Left kidney (tissue), 2 donors: ENCODE results near the gene MMAB. TPM values are rescaled to one million over a fixed set of nuclear protein-coding genes. Genes with fewer than 3 reads are reported as not detected.
A peak's percentile ranks its signal among the peaks of the same experiment; 100 is the strongest.
"Not testable (repeated sequence)": the region's sequence is repeated elsewhere in the genome, so short reads cannot be mapped to it uniquely, and the experiment has no call there.

ENCODE experiments used
- DNase-seq: peaks from one replicate; pipeline ENCODE4 v3.0.0-alpha.2; 2013
- polyA plus RNA-seq: library from polyadenylated mRNA; unstranded; fragments of 120-200 nt; gene quantifications from one replicate; pipeline ENCODE4 v1.2.1, GENCODE V29; 2013; ENCODE audit not compliant: insufficient read length

MMAB gene
- polyA plus RNA-seq, 1 donor = 35.2 TPM

DNA sequence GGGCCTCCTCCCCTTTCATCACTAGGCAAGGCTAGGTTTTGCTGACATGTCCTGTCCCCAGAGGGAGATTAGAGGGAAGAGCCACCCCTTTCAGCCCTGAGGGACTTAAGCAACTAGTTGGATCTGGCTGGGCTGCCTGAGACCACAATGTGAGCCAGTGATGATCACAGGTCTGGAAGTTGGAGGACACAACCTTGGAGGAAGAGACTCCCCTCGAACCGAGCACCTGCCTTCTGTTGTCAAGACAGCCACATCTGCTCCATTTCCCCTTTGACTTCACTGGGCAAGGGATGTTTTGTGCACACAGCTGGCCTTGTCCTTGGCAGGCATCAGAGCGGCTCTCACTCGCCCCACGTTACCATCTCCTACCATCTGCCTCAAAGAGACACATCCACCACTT lies 31.7 kb upstream of the MMAB start:
- no peak for DNase-seq

DNA sequence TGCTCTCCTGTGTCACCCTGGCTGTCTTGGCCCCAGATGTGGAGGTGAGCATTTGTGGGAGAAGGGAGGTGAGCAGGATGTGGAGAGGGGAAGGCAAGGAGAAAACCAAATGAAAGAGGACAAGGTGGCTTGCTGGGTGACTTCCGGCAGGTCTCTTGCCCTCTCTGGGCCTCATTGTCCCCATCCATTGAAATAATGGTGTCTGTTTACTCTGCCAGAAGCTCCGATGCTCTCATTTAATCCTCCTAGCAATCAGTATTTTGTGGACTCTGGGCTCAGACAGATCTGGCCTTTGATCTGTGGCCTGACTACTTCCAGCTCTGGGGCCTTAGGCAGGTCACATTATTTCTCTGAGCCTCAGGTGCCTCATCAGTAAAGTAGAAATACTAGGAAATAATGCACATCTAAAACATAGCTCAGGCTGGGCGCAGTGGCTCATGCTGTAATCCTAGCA lies 30.9 kb upstream of the MMAB start:
- no peak for DNase-seq

DNA sequence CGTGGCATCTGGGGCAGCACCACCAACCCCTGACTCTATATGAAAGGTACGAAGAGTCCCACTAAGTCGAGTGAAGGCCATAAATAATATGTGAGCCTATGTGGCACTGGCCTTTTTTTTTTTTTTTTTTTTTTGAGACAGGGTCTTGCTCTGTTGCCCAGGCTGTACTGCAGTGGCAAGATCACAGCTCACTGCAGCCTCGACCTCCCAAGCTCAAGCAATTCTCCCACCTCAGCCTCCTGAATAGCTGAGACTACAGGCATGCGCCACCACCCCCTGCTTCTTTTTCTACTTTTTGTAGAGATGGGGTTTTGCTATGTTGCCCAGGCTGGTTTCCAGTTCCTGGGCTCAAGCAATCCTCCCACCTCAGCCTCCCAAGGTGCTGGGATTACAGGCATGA lies 28.8 kb upstream of the MMAB start:
- DNase-seq = not testable (repeated sequence)

DNA sequence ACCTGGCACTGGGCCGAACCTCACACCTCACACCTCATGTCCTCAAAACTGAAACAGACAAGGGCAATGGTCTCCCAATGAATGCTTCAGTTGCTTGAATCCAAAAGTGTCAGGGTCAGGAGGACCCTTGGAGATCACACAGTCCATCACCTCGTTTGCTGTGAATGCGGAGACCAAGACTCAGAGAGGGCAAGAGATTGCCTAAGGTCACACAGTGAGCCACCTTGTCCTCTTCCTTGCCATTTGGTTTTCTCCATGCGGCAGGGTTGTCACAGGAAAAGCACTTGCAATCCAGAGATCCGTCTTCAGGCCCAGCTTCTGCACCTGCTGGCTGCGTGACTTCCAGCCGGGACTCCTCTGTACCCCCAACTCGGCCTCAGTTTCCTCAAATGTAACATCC lies 28.3 kb upstream of the MMAB start:
- DNase-seq = no peak

DNA sequence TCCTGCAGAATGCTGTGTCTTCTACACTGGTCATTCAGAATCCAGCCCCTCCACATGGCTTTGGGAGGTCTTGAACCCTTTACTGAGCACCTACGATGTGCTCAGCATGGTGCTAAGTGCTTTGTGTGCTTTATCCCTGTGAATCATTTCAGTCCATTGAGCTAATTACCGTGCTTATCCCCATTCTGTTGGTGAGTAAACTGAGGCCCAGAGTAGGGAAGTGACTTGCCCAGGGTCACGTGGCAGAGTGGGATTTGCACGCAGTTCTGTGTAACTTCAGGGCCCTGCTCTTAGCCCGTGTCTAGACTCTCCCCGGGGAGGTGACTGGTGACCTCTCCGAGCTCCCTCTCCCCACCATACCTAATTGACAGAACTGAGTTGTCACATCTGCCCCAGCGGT lies 27.7 kb upstream of the MMAB start:
- no peak for DNase-seq

DNA sequence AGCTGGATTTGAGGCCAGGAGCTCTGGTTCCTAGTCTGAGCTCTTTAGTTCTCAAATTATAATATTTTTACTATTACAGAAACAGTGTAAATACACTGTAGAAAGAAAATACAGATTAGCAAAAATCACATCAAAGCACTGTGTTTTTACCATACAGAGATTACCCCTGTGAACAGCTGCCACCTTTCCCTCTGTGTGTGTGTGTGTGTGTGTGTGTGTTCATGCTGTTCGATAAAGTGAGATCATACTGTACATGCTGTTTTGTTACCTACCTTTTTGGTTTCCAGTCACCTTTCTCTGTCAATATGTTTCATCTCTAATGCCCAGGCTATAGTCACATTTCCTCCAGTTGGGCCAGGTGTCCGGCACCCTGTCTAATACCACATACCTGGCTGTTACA lies 27.2 kb upstream of the MMAB start:
- DNase-seq = no peak

DNA sequence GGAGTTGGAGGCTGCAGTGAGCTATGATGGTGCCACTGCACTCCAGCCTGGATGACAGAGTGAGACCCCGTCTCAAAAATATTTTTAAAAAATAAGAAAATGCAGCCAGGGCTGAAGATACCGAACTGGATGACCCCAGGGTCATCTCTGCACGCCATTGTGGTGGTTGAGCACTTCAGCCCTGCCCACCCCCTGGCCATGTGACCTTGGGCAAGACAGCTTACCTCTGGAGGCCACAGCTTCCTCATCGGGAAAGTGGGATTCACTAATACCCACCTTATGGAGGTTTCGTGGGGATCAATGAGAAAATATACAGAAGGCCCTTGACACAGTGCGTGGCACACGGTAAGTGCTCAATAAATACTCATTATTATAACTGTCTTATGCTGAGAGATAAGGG lies 25.8 kb upstream of the MMAB start:
- no peak for DNase-seq

DNA sequence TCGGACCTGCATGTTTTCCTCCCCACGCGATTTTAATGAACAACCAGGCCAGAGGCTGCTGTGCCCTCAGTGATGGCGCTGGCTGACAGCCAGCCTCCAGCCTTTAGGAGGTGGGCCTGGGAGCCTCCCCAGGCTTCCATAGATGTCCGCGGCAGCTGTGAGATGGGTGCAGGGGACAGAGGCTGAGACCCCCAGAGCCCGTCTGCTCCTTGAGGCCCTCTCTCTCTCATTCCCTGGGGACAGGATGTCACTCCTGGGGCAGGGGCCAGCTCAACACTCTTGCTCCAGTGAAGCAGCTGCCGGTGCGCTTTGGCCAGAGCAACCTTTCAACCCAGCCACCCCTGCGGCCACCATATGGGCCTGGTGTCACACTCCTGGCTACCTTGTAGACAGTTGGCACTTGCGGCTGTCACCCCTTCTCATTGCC lies 25.1 kb upstream of the MMAB start:
- DNase-seq = no peak

DNA sequence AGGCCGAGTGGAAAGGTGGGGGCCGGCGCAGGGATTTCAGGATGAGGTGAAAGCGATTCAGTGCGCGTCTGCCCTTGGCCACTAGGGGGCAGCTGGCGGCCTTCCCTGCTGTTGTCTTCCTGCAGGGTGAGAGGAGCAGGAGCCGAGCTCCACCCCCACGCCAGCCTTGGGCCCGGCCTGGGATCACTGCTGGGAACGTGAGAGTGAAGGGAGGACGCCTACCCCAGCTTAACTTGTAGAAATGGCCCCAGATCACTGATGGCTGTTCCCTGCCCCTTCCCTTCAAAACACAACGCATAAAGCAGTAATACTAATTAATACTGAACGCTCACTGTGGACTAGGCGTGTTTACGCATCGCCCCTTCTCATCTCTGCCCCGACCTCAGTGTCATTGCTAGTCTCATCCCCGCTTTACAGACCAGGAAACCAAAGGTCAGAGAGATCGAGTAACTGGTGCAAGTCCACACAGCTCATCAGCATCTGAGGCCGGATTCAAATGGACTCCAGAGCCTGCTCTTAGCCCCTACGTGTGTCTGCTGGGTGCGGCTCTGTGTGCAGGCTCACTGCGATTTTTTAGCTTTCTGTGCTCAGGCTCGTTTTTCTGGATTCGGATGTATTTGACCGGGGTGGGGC lies 24.6 kb upstream of the MMAB start:
- DNase-seq = peak; percentile 77

DNA sequence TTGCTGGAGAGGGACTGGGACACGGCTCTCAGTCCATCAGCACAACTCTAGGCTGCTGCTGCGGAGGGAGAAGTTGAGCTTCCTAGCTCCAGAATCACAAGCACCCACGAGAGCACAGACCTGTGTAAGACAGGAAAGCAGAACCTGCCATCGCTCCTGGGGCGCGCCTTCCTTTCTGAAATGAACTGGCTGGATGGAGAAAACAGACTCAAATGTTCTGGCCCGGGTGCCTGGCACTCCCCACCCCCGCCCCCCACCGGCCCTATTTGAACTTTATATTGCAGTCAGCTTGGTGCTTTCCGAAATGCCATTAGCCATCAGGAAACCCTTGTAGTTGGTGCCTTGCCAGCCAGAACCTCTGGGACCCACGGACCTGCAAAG lies 24.1 kb upstream of the MMAB start:
- DNase-seq = no peak

DNA sequence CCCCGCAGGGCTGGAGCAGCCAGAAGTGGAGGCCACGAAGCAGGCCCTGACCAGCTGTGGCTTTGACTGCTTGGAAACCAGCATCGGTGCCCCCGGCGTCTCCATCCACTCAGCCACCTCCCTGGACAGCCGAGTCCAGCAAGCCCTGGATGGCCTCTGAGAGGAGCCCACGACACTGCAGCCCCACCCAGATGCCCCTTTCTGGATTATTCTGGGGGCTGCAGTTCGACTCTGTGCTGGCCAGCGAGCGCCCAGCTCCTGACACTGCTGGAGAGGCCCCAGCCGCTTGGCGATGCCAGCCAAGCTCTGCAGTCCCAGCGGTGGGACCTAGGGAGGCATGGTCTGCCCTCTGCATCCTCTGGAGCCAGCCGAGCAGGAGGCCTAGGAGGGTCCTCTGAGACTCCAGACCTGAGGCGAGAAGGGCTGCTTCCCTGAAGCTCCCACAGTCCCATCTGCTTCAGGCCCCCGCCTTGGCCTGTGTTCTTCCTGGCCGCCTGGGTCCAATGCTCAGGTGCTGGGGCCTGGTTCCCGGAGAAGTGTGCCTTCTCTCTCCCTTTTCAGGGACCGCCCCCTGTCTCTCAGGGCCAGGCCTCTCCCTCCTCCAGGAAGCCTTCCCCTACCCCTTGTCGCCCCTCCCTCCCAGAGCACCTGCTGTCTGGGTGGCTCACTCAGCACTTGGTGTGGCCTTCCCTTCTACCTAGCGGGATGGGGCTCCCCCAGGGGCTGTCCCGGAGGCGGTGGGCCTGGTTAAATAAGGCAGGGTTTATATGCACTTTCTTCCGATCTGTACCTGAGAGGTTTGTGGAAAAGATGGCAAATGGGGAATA lies 23.3 kb upstream of the MMAB start:
- no peak for DNase-seq

DNA sequence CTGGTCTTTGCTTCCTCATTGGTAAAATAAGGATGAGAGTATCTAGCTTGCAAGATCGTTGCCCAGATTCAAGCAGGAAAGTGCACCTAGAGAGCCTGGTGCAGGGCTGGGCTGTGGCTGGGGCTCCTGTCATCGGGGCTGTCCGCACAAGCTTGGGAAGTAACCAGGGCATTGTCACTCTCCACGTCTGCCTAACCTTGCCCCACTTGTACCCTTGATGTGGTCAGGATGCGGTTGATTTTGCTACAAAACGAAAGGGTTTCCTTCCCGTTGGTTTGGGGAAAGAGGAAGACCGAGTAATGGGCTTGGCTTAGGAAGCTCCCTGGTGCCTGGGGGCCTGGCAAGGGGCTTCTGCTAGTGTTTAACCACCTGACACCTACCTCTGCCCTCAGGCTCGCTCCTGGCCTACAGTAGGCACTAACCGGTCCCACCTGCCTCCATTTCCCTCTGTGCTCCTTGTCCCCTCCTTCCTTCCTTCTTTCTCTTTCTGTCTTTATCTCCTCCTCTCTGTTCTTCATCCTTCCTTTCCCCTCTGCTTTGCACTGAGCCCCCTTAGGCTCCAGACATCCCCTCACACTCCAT lies 22.1 kb upstream of the MMAB start:
- DNase-seq = no peak

DNA sequence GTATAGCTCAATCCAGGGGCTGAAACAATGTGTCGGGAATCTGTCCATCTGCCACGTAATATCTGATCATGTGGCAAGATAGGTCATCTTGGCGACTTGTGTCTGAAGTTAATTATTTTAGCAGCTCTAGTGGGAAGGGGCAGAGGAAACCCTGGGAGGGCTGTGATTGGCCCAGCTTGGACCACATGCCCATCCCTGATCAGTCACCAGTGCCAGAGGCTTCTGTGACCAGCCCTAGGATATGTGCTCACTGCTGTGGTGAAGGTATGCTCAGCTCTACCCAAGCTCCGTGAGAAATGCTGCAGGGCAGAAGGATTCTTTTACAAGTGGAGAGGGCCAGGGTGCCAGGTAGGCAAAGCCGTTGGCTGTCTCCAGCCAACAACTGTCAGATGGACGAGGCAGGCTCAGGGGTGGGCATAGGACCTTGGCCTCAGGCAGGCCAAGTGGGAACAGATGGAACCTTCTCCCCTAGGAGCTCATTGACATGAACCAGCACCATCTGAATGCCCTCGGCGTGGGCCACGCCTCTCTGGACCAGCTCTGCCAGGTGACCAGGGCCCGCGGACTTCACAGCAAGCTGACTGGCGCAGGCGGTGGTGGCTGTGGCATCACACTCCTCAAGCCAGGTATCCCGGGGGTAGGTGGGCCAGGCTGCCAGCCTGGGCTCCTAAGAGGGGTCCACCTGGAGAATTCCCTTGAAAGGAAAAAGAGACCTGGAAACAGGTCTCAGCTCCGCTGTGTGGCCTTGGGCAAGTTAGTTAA lies 21.4 kb upstream of the MMAB start:
- no peak for DNase-seq

DNA sequence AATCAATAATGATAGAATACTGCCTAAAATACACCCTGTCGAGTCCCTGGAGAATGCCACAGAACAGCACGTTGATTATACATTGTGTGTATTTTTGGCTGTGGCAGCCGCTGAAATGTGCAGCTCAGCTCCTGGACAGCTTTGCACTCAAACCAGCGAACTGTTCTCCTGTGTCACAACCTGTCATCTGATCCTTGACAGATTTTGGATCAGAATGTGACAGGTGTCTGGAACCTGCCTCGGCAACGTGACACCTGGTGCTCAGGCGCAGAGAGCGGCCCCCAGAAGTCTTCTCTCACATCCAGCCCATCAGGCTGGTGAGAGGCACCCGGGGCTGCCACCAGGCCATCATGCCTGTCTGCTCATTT lies 19.6 kb upstream of the MMAB start:
- no peak for DNase-seq

DNA sequence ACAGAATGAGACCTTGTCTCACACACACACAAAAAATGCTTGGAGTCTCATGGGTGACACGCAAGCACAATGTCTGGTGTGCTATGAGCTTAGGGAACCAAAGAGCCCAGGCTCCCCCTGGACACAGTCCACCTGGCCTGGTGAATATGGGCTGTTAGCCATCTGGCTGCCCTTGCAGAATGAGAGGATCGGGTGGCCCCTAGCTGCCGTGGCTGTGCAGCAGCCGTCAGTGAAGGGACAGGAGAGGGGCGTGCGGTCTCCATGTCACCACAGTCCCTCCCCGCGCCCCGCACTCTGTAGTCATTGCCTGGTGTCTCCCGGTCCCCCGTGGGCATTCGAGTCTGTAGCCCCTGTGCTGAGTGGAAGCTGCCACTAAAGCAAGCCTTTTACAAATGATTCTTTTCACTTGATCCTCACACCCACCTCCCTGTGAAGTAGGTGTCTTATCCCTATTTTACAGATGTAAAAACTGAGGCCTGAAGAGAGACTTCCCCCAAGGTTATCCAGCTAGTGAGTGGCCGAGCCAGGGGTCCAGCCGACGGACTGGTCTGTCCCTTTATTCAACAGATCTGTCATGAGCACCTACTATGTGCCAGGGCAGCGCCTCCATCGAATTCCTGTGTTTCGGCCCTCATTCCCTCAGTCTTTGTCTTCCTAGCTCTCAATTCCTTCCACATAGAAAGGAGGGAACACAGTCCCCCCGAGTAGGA lies 19.0 kb upstream of the MMAB start:
- DNase-seq = no peak

DNA sequence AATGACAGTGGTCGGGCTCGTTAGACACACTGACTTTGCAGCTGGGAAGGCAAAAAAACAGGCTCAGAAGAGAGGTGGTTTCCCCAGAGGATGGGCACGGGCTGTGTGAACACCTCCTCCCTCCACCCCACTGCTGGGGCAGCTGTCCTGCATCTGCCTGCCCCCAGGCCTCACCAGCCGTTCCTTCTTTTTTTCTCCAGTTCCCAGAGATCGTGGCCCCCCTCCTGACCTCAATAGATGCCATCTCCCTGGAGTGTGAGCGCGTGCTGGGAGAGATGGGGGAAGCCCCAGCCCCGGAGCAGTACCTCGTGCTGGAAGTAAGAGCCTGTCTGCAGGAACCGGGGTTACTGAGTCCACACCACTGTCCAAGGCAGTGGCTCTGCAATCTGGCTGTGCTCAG lies 17.7 kb upstream of the MMAB start:
- DNase-seq = no peak

DNA sequence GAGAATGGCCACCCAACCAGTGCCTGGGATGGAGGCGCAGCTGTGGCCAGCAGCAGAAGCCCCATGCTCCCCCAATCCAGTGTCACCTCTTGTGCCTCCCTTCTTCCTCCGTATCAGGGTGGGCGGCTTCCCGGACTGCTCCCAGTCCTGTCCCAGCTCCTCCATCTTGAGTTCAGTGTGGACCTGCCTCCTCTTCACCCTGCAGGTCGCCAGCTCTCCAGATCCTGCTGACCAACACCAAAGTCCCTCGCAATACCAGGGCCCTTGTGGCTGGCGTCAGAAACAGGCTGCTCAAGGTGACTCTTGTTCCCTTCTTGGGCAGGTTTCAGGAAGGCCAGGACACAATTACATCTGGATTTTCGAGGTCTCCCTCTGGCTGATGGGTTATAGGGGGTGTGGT lies 17.3 kb upstream of the MMAB start:
- DNase-seq = no peak

DNA sequence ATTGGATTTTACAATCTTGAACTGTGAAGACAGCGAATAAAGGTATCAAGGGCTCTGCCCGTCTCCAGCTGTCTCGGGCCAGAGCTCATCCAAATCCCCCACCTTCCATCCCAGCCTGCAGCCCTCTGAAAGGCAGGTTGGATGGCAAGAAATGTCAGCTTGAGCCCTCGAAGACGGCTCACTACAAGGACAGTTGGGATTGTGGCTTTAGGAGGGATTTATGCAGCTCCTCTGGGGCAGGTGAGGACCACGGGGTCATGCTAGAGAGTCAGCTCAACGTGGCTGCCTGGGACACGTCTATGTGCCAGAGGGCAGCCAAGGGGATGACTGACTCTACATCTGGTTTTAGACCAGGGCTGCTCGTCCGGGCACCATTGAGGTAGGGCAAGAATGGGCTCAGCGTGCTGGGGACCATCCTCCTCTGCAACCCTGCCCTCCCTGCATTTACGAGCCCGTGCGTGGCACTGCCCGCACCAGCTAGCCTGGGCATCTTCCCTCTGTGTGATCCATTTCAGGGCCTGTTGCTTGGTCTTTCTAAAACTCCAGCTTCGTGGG lies 16.5 kb upstream of the MMAB start:
- DNase-seq = no peak

DNA sequence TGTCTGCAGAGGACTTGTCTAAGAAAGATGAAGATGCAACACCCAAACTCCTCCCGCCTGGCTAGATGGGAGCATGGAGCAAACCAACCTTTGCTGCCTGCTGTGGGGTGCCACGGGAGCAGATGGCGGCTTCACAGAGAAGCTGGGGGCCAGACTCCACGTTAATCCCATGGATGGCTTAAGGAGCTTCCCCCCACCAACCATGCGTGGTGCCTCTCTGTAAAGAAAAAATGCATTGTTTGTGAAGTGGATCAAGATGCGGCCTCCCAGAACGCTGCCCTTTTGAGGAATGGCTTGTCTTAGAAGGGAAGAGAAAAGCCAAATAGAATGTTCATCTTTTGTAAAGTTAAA lies 15.9 kb upstream of the MMAB start:
- DNase-seq = no peak

DNA sequence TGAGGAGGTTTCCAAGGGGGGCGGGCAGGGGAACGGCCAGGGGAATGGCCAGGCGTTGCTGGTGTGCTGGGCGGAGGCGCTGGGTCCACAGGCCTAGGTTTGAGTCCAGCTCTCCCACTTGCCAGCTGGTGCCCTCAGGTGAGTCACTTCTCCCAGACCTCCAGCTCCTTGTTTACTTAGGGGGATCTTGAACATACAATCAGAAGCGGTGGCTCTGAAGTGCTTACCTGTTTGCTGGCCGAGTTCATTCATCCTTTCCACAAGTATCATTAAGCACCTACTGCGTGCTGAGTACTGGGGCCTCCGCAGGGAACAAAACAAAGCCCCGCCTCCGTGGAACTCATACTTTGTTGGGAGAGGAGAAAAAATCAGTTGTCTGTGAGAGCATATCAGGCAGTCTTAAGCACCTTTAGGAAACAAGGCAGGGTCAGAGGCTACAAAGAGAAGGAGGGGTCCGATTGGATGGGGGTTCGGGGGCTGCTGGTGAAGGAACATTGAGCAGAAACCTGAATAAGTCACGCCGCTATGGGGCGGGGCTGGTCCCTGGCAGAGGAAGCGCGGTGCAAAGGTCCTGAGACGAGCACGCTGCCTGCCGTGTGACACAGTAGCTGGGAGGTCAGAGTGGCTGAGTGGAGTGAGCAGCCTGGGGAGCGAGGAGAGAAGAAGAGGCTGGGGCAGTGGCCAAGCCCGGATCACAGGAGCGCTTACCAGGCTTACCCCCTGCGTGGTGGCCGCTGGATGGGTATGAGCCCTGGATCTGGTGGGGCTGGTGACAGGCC lies 15.3 kb upstream of the MMAB start:
- no peak for DNase-seq

DNA sequence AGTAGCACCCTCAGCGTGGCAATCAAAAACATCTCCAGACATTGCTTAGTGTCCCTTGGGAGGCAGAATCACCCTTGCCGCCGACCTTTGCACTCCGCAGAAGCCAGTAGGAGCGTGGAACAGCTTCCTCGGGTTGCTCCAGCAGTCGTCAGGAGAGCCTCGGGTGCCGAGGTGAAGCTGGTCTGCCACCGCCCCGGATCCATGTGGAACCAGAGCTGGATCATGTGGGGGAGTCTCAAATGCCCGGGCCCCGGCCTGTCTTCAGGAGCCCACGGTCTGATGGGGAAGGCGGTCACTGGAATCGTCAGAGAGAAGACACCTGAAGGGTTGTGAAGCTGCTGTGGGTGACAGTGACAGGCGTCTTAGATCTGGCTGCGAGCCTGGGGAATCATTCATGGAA lies 14.6 kb upstream of the MMAB start:
- DNase-seq = no peak
